ENCODE data around the gene BCAR3.

- TF ChIP-seq POLR2AphosphoS5 (IDR thresholded peaks at IDR 0.05) (no peak), CTCF (IDR thresholded peaks at IDR 0.05) (no peak)
Measured at GRCh38 chr1:93648656-93649055, 33.0 kb downstream of the BCAR3 start.

Measured in esophagus muscularis mucosa (tissue), 3 donors.